ENCODE measurements around the gene HMMR. TPM values are rescaled to one million over a fixed set of nuclear protein-coding genes. Genes with fewer than 3 reads are reported as not detected.

Gene HMMR
- polyA plus RNA-seq, 2 donors = 2.1 to 4.1 TPM

Other genes starting within 250 kb of the HMMR start
- gene CCNG1, start 23.0 kb upstream of the HMMR start, polyA plus RNA-seq = 10 to 100 TPM; 38.1 to 48.3 TPM
- gene NUDCD2, start 530 bp upstream of the HMMR start, polyA plus RNA-seq = 1 to 10 TPM; 4.8 to 5.4 TPM
- gene MAT2B, start 45.0 kb downstream of the HMMR start, polyA plus RNA-seq = 10 to 100 TPM; 26.9 to 35.0 TPM

Data from esophagus (tissue), 2 donors.